Measurements from ENCODE around the gene GBP7.

The GBP7 gene

GRCh38 chr1:89165811-89166210, 10.0 kb downstream of the GBP7 start:
- no peak for DNase-seq (ENCODE audit: low spot score)
- in situ Hi-C loops (cut with MboI; ENCODE audit: low pct_unique_long_range_greater_than_20kb, low sequenced_read_pairs, unreplicated experiment), result no loop called here
- TF ChIP-seq, protein P1, sequence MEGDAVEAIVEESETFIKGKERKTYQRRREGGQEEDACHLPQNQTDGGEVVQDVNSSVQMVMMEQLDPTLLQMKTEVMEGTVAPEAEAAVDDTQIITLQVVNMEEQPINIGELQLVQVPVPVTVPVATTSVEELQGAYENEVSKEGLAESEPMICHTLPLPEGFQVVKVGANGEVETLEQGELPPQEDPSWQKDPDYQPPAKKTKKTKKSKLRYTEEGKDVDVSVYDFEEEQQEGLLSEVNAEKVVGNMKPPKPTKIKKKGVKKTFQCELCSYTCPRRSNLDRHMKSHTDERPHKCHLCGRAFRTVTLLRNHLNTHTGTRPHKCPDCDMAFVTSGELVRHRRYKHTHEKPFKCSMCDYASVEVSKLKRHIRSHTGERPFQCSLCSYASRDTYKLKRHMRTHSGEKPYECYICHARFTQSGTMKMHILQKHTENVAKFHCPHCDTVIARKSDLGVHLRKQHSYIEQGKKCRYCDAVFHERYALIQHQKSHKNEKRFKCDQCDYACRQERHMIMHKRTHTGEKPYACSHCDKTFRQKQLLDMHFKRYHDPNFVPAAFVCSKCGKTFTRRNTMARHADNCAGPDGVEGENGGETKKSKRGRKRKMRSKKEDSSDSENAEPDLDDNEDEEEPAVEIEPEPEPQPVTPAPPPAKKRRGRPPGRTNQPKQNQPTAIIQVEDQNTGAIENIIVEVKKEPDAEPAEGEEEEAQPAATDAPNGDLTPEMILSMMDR (IDR thresholded peaks at IDR 0.05; ENCODE audit: extremely low read depth, insufficient read depth, missing control alignments), result no peak

- in situ Hi-C loops (cut with MboI; ENCODE audit: low pct_unique_long_range_greater_than_20kb, low sequenced_read_pairs, unreplicated experiment), result no loop called here
- DNase-seq (ENCODE audit: low spot score), result no peak
- TF ChIP-seq, protein P1 (IDR thresholded peaks at IDR 0.05; ENCODE audit: extremely low read depth, insufficient read depth, missing control alignments), result no peak
Measured at GRCh38 chr1:89151047-89151446, 24.8 kb downstream of the GBP7 start.

DNA sequence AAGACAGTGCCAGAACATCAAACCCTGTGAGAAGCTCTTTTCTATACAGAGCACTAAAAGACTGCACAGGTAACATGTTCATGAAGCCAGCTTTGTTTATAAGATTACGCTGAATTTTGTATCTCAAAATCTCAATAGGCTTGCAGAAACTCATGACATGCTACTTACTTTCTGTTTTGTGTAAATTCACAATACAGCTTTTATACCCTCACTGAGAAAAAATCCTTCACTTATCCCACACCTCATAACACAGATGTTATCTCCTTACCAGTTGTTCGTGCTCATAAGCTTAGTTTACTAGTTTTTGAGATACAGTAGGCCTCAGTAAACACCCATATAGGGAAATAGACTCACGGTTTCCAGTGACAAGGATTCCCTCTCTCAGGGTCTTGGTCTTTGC, 25.8 kb downstream of the GBP7 start:
- TF ChIP-seq, protein P1 (IDR thresholded peaks at IDR 0.05; ENCODE audit: extremely low read depth, insufficient read depth, missing control alignments), result no peak
- in situ Hi-C loops (cut with MboI; ENCODE audit: low pct_unique_long_range_greater_than_20kb, low sequenced_read_pairs, unreplicated experiment), result no loop called here

GRCh38 chr1:89149229-89149628, 26.6 kb downstream of the GBP7 start:
- TF ChIP-seq, protein P1 (IDR thresholded peaks at IDR 0.05; ENCODE audit: extremely low read depth, insufficient read depth, missing control alignments), result no peak
- DNase-seq (ENCODE audit: low spot score), result no peak
- in situ Hi-C loops (cut with MboI; ENCODE audit: low pct_unique_long_range_greater_than_20kb, low sequenced_read_pairs, unreplicated experiment), result no loop called here

More for the DNA sequence above, 25.8 kb downstream of the GBP7 start:
- no peak for DNase-seq (ENCODE audit: low spot score)

DNA sequence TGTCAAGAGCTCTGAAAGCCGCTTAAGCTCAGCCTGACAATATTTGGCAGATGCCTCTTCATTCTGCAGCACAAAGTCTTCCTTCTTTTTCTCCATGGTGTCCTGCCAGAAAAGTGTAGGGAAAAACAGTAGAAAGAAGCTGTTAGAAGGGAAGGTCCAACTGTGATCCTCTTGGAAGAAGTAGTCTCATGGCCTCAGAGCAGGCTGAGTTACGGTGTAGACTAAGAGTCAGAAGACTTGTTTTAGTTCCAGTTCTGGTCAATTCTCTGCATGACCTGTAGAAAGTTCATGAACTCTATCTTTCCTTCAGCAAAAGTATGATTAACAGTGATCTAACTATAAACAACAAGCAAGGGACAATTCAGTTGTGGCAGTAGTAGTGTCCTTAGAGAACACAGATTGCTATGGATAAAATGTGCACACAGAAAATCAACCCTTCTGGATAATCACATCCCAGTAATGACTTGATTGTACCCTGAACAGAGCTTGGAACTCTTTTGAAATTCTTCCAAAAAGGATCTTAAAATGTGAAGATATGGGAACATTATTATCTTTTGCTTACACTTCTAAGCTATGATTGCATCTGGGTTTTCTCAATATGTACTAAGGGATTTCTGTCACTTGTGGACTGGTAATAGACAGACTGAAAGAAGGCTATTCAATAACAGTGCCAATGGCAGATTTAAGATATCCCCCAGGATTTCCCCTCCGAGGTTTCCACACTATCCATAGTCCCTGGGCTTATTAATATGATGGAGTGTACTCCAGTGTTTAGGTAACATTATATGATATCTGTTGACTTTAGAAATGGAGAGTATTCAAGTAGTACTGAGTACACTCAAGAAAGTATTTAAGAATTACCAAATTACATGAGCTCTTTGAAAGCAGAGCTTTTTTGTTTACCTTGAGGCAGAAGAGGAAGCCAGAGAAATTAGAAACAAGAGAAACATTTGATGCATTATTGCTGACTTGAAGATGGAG, 27.8 kb downstream of the GBP7 start:
- no peak for DNase-seq (ENCODE audit: low spot score)
- in situ Hi-C loops (cut with MboI; ENCODE audit: low pct_unique_long_range_greater_than_20kb, low sequenced_read_pairs, unreplicated experiment), result no loop called here
- TF ChIP-seq, protein P1 (IDR thresholded peaks at IDR 0.05; ENCODE audit: extremely low read depth, insufficient read depth, missing control alignments), result no peak

- in situ Hi-C loops (cut with MboI; ENCODE audit: low pct_unique_long_range_greater_than_20kb, low sequenced_read_pairs, unreplicated experiment), result no loop called here
- no peak for DNase-seq (ENCODE audit: low spot score)
- TF ChIP-seq, protein P1 (IDR thresholded peaks at IDR 0.05; ENCODE audit: extremely low read depth, insufficient read depth, missing control alignments), result no peak
Measured at GRCh38 chr1:89146721-89147120, 29.1 kb downstream of the GBP7 start.

Measured in GM13977 (cell line).